Measurements from ENCODE around the gene TOX4.

DNA sequence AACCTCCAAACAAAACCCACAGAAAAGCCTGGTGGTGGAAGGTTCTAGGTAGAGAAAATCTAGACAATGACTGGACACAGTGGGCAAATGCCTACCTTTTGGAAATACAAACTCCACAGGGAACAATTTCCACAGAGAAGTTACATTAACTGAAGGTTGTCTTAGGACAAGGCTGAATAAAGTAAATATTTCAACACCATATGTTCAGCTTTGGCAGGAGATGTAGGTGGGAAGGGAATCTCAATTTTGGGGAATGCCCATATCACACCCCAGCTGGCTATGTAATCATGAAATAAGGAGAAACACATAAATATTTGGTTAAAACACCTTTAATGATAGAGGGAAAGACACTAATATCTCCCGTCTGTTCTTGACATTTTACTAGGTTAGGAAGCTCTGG lies 43.8 kb downstream of the TOX4 start:
- TF ChIP-seq, protein P1, sequence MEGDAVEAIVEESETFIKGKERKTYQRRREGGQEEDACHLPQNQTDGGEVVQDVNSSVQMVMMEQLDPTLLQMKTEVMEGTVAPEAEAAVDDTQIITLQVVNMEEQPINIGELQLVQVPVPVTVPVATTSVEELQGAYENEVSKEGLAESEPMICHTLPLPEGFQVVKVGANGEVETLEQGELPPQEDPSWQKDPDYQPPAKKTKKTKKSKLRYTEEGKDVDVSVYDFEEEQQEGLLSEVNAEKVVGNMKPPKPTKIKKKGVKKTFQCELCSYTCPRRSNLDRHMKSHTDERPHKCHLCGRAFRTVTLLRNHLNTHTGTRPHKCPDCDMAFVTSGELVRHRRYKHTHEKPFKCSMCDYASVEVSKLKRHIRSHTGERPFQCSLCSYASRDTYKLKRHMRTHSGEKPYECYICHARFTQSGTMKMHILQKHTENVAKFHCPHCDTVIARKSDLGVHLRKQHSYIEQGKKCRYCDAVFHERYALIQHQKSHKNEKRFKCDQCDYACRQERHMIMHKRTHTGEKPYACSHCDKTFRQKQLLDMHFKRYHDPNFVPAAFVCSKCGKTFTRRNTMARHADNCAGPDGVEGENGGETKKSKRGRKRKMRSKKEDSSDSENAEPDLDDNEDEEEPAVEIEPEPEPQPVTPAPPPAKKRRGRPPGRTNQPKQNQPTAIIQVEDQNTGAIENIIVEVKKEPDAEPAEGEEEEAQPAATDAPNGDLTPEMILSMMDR (IDR thresholded peaks at IDR 0.05; ENCODE audit: control extremely low read depth in 1 of 3, insufficient read depth in 1 of 3, low read depth in 1 of 3, low read length in 3 of 3), result no peak
- no peak for TF ChIP-seq SIN3A (conservative IDR thresholded peaks at IDR 0.05 in 1 of 2, IDR thresholded peaks at IDR 0.05 in 1 of 2; ENCODE audit: low read depth in 1 of 2, low read length in 2 of 2)
- TF ChIP-seq TEAD4 (IDR thresholded peaks at IDR 0.05; ENCODE audit: low read depth, low read length), result no peak
- no peak for TF ChIP-seq POLR2A (IDR thresholded peaks at IDR 0.05; ENCODE audit: control extremely low read depth in 1 of 2, low read depth in 2 of 2, low read length in 2 of 2)
